T-helper 1 cell treated with Interleukin-12 subunit alpha and Interleukin-12 subunit beta and Interleukin-4 antibody, amounts not matched to agents 30 μg/mL and 1 μg/mL, for 36 hours (primary cell): Measurements from ENCODE around the gene PRKD1.

Experiments used
- H3K27ac Mint-ChIP-seq: one replicate; pipeline ENCODE4 v1.8.0; 2021; ENCODE audit warnings: mild to moderate bottlenecking, mixed read lengths
- H3K27me3 Mint-ChIP-seq: one replicate; pipeline ENCODE4 v1.8.0; 2021; ENCODE audit warnings: low read depth, mixed read lengths
- H3K36me3 Mint-ChIP-seq: one replicate; pipeline ENCODE4 v1.8.0; 2021; ENCODE audit warnings: low read depth, mixed read lengths
- H3K4me1 Mint-ChIP-seq: one replicate; pipeline ENCODE4 v1.8.0; 2021; ENCODE audit warnings: low read depth, mixed read lengths
- H3K4me3 Mint-ChIP-seq: one replicate; pipeline ENCODE4 v1.8.0; 2021; ENCODE audit warnings: mild to moderate bottlenecking, moderate library complexity, mixed read lengths
- H3K9me3 Mint-ChIP-seq: one replicate; pipeline ENCODE4 v1.8.0; 2021; ENCODE audit warnings: mixed read lengths

PRKD1 gene

DNA sequence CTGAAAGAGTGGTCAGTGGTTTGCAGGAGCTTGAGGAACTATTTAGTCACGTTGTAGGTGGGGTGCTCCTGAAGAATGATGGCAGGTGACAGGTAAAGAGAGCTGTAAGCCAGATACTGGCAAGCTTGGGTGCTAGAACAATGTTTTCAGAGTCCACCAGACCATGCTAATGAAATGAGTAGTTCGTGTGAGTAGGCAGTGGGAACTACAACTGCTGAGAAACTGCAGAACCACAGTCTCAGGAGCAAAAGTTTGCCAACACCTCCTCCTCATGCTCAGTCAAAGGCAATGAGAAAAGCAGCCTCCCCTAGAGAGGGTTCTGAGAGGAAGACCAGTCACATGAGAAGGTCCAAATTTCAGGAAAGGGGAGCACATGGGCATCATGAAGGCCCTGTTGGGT is 91.3 kb downstream of the PRKD1 start:
- H3K27ac Mint-ChIP-seq = no peak overlapping the region
- H3K27me3 Mint-ChIP-seq = no peaks in the 10 kb centered on the region
- no peaks in the 10 kb centered on the region for H3K36me3 Mint-ChIP-seq
- H3K4me1 Mint-ChIP-seq = no peaks in the 10 kb centered on the region
- peaks cover 23% of the 10 kb centered on the region for H3K9me3 Mint-ChIP-seq
- H3K4me3 Mint-ChIP-seq = no peak overlapping the region

DNA sequence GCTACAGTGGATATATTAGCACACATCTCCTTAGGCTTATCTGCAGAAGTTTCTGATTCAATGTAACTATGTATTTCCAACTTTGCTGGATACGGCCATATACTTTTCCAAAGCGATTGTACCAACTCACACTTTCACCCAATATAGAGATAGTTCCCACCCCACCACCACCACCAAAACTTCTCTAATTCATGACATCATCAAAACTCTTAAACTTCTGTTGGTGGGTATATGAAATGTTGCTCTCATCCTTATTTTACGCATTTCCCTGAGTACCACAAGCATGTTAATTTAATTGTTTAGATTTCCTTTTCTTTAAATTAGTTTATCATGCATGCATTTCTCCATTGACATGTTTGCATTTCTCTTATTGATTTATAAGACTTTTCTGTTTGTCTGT is 95.6 kb downstream of the PRKD1 start:
- no peaks in the 10 kb centered on the region for H3K36me3 Mint-ChIP-seq
- H3K4me3 Mint-ChIP-seq = no peak overlapping the region
- no peak overlapping the region for H3K27ac Mint-ChIP-seq
- H3K4me1 Mint-ChIP-seq = no peaks in the 10 kb centered on the region
- H3K9me3 Mint-ChIP-seq = peaks cover 9% of the 10 kb centered on the region
- H3K27me3 Mint-ChIP-seq = no peaks in the 10 kb centered on the region

- Mint-ChIP-seq H3K4me1 (no peaks in the 10 kb centered on the region), H3K36me3 (no peaks in the 10 kb centered on the region), H3K4me3 (no peak overlapping the region), H3K9me3 (peaks cover 9% of the 10 kb centered on the region), H3K27me3 (no peaks in the 10 kb centered on the region), H3K27ac (no peak overlapping the region)
Measured at GRCh38 chr14:29829851-29830250, 97.8 kb downstream of the PRKD1 start.

GRCh38 chr14:29823816-29824215 is 103.8 kb downstream of the PRKD1 start:
- Mint-ChIP-seq H3K27me3 (no peaks in the 10 kb centered on the region), H3K27ac (no peak overlapping the region), H3K4me3 (no peak overlapping the region), H3K4me1 (no peaks in the 10 kb centered on the region), H3K36me3 (no peaks in the 10 kb centered on the region), H3K9me3 (peaks cover 7% of the 10 kb centered on the region)

- no peaks in the 10 kb centered on the region for H3K36me3 Mint-ChIP-seq
- no peaks in the 10 kb centered on the region for H3K4me1 Mint-ChIP-seq
- no peak overlapping the region for H3K27ac Mint-ChIP-seq
- H3K27me3 Mint-ChIP-seq = no peaks in the 10 kb centered on the region
- peaks cover 3% of the 10 kb centered on the region for H3K9me3 Mint-ChIP-seq
- no peak overlapping the region for H3K4me3 Mint-ChIP-seq
Measured at GRCh38 chr14:29822430-29822709, 105.3 kb downstream of the PRKD1 start.

- Mint-ChIP-seq H3K4me1 (no peaks in the 10 kb centered on the region), H3K27ac (no peak overlapping the region), H3K36me3 (no peaks in the 10 kb centered on the region), H3K4me3 (no peak overlapping the region), H3K9me3 (peaks cover 3% of the 10 kb centered on the region), H3K27me3 (no peaks in the 10 kb centered on the region)
Measured at GRCh38 chr14:29821661-29822429, 105.8 kb downstream of the PRKD1 start.

GRCh38 chr14:29821242-29821641 is 106.4 kb downstream of the PRKD1 start:
- no peak overlapping the region for H3K27ac Mint-ChIP-seq
- H3K4me1 Mint-ChIP-seq = no peaks in the 10 kb centered on the region
- H3K4me3 Mint-ChIP-seq = no peak overlapping the region
- no peaks in the 10 kb centered on the region for H3K27me3 Mint-ChIP-seq
- H3K9me3 Mint-ChIP-seq = peaks cover 3% of the 10 kb centered on the region
- no peaks in the 10 kb centered on the region for H3K36me3 Mint-ChIP-seq

- Mint-ChIP-seq H3K9me3 (peaks cover 3% of the 10 kb centered on the region), H3K27ac (no peak overlapping the region), H3K36me3 (no peaks in the 10 kb centered on the region), H3K4me1 (no peaks in the 10 kb centered on the region), H3K4me3 (no peak overlapping the region), H3K27me3 (no peaks in the 10 kb centered on the region)
Measured at GRCh38 chr14:29820785-29821184, 106.9 kb downstream of the PRKD1 start.

DNA sequence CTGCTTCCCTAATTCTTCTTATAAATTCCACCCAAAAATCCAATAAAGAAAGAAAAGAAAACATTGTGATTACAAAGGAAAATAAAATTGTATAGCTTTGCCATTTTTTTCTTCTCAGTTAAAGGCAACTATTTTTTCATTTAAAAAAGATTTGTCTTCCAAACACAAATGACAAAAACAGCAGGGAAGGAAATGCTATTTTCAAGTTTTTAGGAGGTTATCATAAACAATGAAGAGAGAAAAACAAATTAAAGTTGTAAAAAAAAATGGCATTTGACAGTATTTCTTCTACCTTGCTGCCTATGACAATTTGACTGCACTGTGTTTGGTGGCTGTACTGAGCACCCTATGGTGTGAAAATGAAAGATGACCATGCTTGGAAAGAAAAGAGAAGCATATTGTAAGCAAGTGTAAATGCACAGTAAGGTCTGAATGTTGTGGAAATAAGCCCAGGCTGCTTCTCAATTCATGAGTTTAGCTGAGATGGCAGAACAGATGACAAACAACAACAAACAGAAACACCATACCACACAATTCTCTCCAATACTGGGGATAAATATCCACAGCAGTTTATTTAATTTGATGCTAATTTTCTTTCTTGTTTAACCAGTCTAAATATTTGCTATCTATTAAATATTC is 109.8 kb downstream of the PRKD1 start:
- H3K36me3 Mint-ChIP-seq = no peaks in the 10 kb centered on the region
- H3K4me3 Mint-ChIP-seq = no peak overlapping the region
- H3K9me3 Mint-ChIP-seq = peaks cover 9% of the 10 kb centered on the region
- no peaks in the 10 kb centered on the region for H3K27me3 Mint-ChIP-seq
- no peaks in the 10 kb centered on the region for H3K4me1 Mint-ChIP-seq
- H3K27ac Mint-ChIP-seq = no peak overlapping the region

- Mint-ChIP-seq H3K27ac (no peak overlapping the region), H3K4me3 (no peak overlapping the region), H3K36me3 (no peaks in the 10 kb centered on the region), H3K9me3 (peaks cover 14% of the 10 kb centered on the region), H3K27me3 (no peaks in the 10 kb centered on the region), H3K4me1 (no peaks in the 10 kb centered on the region)
Measured at GRCh38 chr14:29815016-29815674, 112.5 kb downstream of the PRKD1 start.

DNA sequence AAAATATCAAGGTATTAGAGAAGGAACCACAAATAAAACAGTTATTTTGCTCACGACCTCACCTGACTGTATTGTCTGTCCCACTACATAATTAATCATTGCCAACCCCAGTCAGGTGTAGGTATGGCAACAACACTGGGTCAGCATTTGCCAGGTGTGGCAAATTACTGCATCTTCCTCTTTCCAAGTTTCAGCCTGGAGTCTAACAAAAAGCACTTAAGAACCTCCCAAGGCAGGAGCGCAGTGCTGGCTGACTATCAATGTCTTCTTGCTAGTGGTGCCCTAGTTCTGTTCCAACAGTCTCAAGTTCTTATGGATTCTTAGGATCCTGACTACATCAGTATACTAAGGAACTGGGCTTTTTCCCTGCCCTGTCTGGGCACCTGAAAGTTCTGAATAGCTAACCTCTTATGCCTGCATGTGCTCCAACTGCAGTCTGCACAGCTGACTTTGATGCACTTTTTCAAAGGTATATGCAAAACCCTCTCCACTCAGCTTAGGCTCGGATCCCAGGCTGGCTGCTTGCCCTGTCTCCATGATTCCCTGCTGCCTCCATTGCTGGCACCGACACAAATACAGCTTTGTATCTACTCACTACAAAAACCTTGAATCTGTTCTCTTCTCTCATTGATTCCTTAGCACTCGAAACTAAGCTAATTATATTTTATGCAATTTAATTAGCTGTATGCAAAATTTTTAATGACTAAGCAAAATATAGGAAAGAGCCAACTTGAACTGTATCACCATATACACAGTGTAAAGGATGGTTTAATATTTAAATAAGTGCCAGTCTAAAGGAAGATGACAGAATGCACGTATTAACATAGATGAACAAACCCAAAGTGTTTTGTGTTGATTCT is 113.3 kb downstream of the PRKD1 start:
- Mint-ChIP-seq H3K4me3 (no peak overlapping the region), H3K27me3 (no peaks in the 10 kb centered on the region), H3K27ac (no peak overlapping the region), H3K36me3 (no peaks in the 10 kb centered on the region), H3K4me1 (no peaks in the 10 kb centered on the region), H3K9me3 (peaks cover 19% of the 10 kb centered on the region)

DNA sequence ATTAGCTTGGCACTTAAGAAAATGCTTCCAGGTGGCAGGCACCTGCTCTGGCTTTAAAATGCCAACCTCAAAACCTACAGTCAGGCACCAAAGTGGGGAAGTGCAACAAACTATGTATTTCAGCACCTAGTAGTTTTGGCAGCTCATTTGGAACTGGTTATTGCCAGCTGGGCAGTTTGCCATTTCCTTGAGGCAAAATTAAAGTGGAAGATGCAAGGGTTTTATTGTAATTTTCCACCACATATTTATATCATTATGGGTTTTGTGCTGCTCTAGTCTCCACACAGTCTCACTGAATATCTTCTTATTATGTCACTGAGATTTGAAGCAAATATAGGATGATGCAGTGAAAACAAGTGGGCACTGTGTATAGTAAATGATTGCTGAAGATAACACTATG is 117.0 kb downstream of the PRKD1 start:
- Mint-ChIP-seq H3K36me3 (no peaks in the 10 kb centered on the region), H3K4me1 (no peaks in the 10 kb centered on the region), H3K4me3 (no peak overlapping the region), H3K9me3 (peaks cover 29% of the 10 kb centered on the region), H3K27ac (no peak overlapping the region), H3K27me3 (no peaks in the 10 kb centered on the region)

DNA sequence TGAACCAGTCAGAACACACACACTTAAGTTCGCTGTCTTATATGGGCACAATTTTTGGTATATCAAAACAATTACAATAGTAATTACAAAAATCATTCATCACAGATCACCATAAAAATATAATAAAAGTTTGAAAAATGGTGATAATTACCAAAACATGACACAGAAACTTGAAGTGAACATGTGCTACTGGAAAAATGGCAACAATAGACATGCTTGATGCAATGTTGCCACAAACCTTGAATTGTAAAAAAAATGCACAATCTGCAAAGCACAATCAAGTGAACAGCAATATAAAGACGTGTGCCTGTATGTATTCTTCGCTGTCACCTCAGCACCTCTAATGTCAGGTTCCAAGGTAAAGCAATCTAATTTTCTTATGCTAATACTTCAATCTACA is 117.6 kb downstream of the PRKD1 start:
- Mint-ChIP-seq H3K27ac (no peak overlapping the region), H3K9me3 (peaks cover 32% of the 10 kb centered on the region), H3K4me3 (no peak overlapping the region), H3K4me1 (no peaks in the 10 kb centered on the region), H3K27me3 (no peaks in the 10 kb centered on the region), H3K36me3 (no peaks in the 10 kb centered on the region)

DNA sequence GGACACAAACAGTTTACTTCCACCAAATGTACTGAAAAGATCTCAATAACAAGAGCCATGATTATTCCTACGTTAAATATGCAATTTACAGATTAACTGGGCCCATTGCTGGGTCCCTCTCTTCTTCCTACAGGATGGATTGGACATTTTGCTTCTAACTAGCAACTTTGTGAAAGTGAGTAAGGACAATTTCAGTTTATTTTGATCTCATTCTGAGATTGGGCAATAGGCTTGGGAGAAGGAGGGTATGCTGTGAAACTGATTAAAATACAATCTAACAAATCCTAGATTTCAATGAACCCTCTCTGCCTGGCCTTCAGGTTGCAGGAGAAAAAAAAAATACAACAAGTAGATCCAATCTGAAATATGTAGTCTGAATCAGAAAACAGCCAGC is 121.5 kb downstream of the PRKD1 start:
- Mint-ChIP-seq H3K4me1 (no peaks in the 10 kb centered on the region), H3K27me3 (no peaks in the 10 kb centered on the region), H3K36me3 (no peaks in the 10 kb centered on the region), H3K4me3 (no peak overlapping the region), H3K9me3 (peaks cover 25% of the 10 kb centered on the region), H3K27ac (no peak overlapping the region)
